Measurements from ENCODE around the gene MAPK9. TPM values are rescaled to one million over a fixed set of nuclear protein-coding genes. Genes with fewer than 3 reads are reported as not detected.

Gene MAPK9
- total and polyA plus RNA-seq, 9 of the 15 experiments (the other 6 are each of a cell fraction or from before 2014, with no cell fraction given) = 4.8 to 58.0 (median 29.9) TPM

- TF ChIP-seq ZNF12 (CRISPR knock-in tag; IDR thresholded peaks at IDR 0.05) (0 out of 2 replicates have a peak, but pooled peaks have one; percentile 13), ZBTB11 (CRISPR knock-in tag; IDR thresholded peaks at IDR 0.05) (peak in 1 of 3 experiments; percentile 50; a peak in 1 of 6 replicates), POLR2G (IDR thresholded peaks at IDR 0.05; ENCODE audit: low read depth, low read length) (peak; percentile 78), GABPA (tag; conservative IDR thresholded peaks at IDR 0.05; ENCODE audit: low read depth) (peak; percentile 66), FOSL1 (tag; conservative IDR thresholded peaks at IDR 0.05) (0 out of 2 replicates have a peak, but pooled peaks have one; percentile 2), SIN3A (IDR thresholded peaks at IDR 0.05; ENCODE audit: borderline replicate concordance in 2 of 2, control insufficient read depth in 1 of 2, low read depth in 2 of 2, low read length in 2 of 2) (peak; percentile 19 to 24; a peak in 1 of 4 replicates), PRMT5 (CRISPR knock-in tag; IDR thresholded peaks at IDR 0.05) (no peak), SAP30 (IDR thresholded peaks at IDR 0.05; ENCODE audit: borderline replicate concordance, insufficient read depth, low read depth, low read length, poor library complexity, severe bottlenecking) (peak; percentile 51), ZNF282 (CRISPR knock-in tag; IDR thresholded peaks at IDR 0.05) (0 out of 2 replicates have a peak, but pooled peaks have one; percentile 39), IRF2 (CRISPR knock-in tag; IDR thresholded peaks at IDR 0.05) (0 out of 2 replicates have a peak, but pooled peaks have one; percentile 58), THAP12 (CRISPR knock-in tag; IDR thresholded peaks at IDR 0.05) (peak; percentile 48; the same call in 1 of the 2 replicates), KDM5B (IDR thresholded peaks at IDR 0.05; ENCODE audit: insufficient replicate concordance, low read depth, low read length) (peak; percentile 48), MTA3 (IDR thresholded peaks at IDR 0.05; ENCODE audit: borderline replicate concordance) (peak; percentile 59; the same call in 1 of the 2 replicates), ZBTB43 (CRISPR knock-in tag; IDR thresholded peaks at IDR 0.05) (no peak), ZC3H4 (CRISPR knock-in tag; IDR thresholded peaks at IDR 0.05; ENCODE audit: borderline replicate concordance) (0 out of 2 replicates have a peak, but pooled peaks have one; percentile 39), RCOR1 (IDR thresholded peaks at IDR 0.05; ENCODE audit: borderline replicate concordance in 1 of 2, low read depth in 2 of 2, low read length in 2 of 2) (no peak), DDX20 (tag; IDR thresholded peaks at IDR 0.05; ENCODE audit: low read depth) (no peak)
These were observed at the start of gene MAPK9 (continued) for GRCh38 chr5:180291943-180292831.

All from K562 (cell line).